Fibroblast of pulmonary artery (primary cell): ENCODE results near the gene AGR2.

Experiments
- DNase-seq: peaks from one replicate; pipeline ENCODE4 v3.0.0-alpha.2; 2010; ENCODE audit warnings: low read depth
- H3K4me3 ChIP-seq: replicated peaks from 2 replicates; pipeline ENCODE4 v1.5.1; 2011; ENCODE audit warnings: low read depth, mild to moderate bottlenecking, control low read depth, low read length, moderate library complexity
- CTCF ChIP-seq: IDR thresholded peaks from 2 replicates; pipeline ENCODE4 v1.5.1; 2011; ENCODE audit warnings: mild to moderate bottlenecking, control low read depth, low read length, inconsistent platforms; ENCODE audit errors: missing control alignments

The AGR2 gene

GRCh38 chr7:16779051-16779450 is 25.7 kb downstream of the AGR2 start:
- TF ChIP-seq CTCF = no peak
- no peak overlapping the region for H3K4me3 ChIP-seq
- DNase-seq = no peak

GRCh38 chr7:16778476-16778875 is 26.3 kb downstream of the AGR2 start:
- H3K4me3 ChIP-seq = no peak overlapping the region
- no peak for DNase-seq
- TF ChIP-seq CTCF = no peak

GRCh38 chr7:16776053-16776452 is 28.7 kb downstream of the AGR2 start:
- no peak overlapping the region for H3K4me3 ChIP-seq
- no peak for DNase-seq
- no peak for TF ChIP-seq CTCF

GRCh38 chr7:16774986-16775385 is 29.8 kb downstream of the AGR2 start:
- no peak overlapping the region for H3K4me3 ChIP-seq
- TF ChIP-seq CTCF = no peak
- no peak for DNase-seq

GRCh38 chr7:16774294-16774693 is 30.5 kb downstream of the AGR2 start:
- TF ChIP-seq CTCF = no peak

GRCh38 chr7:16773884-16774283 is 30.9 kb downstream of the AGR2 start:
- no peak for TF ChIP-seq CTCF
- no peak for DNase-seq
- no peak overlapping the region for H3K4me3 ChIP-seq

More at GRCh38 chr7:16774294-16774693, 30.5 kb downstream of the AGR2 start:
- DNase-seq = no peak
- H3K4me3 ChIP-seq = no peak overlapping the region

- DNase-seq = no peak
- TF ChIP-seq CTCF = no peak
- no peak overlapping the region for H3K4me3 ChIP-seq
These were observed 31.5 kb downstream of the AGR2 start for GRCh38 chr7:16773326-16773725.
